ENCODE measurements around the gene SC5D.

SC5D gene

GRCh38 chr11:121282886-121283502, 9.6 kb upstream of the SC5D start:
- TF ChIP-seq CTCF (IDR thresholded peaks at IDR 0.05; ENCODE audit: extremely low read depth, insufficient read depth, missing control alignments): no peak
- peak; percentile 13 for DNase-seq (ENCODE audit: low spot score)
- in situ Hi-C loops (cut with MboI; ENCODE audit: low pct_unique_long_range_greater_than_20kb, low sequenced_read_pairs, unreplicated experiment): no loop called here

- no peak for DNase-seq (ENCODE audit: low spot score)
- no peak for TF ChIP-seq CTCF (IDR thresholded peaks at IDR 0.05; ENCODE audit: extremely low read depth, insufficient read depth, missing control alignments)
- in situ Hi-C loops (cut with MboI; ENCODE audit: low pct_unique_long_range_greater_than_20kb, low sequenced_read_pairs, unreplicated experiment): no loop called here
These were observed 1.3 kb upstream of the SC5D start for GRCh38 chr11:121291319-121291718.

- TF ChIP-seq CTCF (IDR thresholded peaks at IDR 0.05; ENCODE audit: extremely low read depth, insufficient read depth, missing control alignments): no peak
- peak; percentile 23 for DNase-seq (ENCODE audit: low spot score)
- in situ Hi-C loops (cut with MboI; ENCODE audit: low pct_unique_long_range_greater_than_20kb, low sequenced_read_pairs, unreplicated experiment): no loop called here
These were observed 576 bp upstream of the SC5D start for GRCh38 chr11:121291896-121292494.

- in situ Hi-C loops (cut with MboI; ENCODE audit: low pct_unique_long_range_greater_than_20kb, low sequenced_read_pairs, unreplicated experiment): no loop called here
- TF ChIP-seq CTCF (IDR thresholded peaks at IDR 0.05; ENCODE audit: extremely low read depth, insufficient read depth, missing control alignments): no peak
- DNase-seq (ENCODE audit: low spot score): no peak
These were observed 670 bp downstream of the SC5D start for GRCh38 chr11:121293288-121293594.

GRCh38 chr11:121295246-121296029, 2.9 kb downstream of the SC5D start:
- TF ChIP-seq CTCF (IDR thresholded peaks at IDR 0.05; ENCODE audit: extremely low read depth, insufficient read depth, missing control alignments): no peak
- in situ Hi-C loops (cut with MboI; ENCODE audit: low pct_unique_long_range_greater_than_20kb, low sequenced_read_pairs, unreplicated experiment): no loop called here
- no peak for DNase-seq (ENCODE audit: low spot score)

- in situ Hi-C loops (cut with MboI; ENCODE audit: low pct_unique_long_range_greater_than_20kb, low sequenced_read_pairs, unreplicated experiment): no loop called here
- DNase-seq (ENCODE audit: low spot score): no peak
These were observed 5.3 kb downstream of the SC5D start for GRCh38 chr11:121297872-121298271.

More at GRCh38 chr11:121297872-121298271, 5.3 kb downstream of the SC5D start:
- TF ChIP-seq CTCF (IDR thresholded peaks at IDR 0.05; ENCODE audit: extremely low read depth, insufficient read depth, missing control alignments): no peak

Data from GM13977 (cell line).